ENCODE measurements around the gene NAALADL2.
A peak's percentile ranks its signal among the peaks of the same experiment; 100 is the strongest.

The NAALADL2 gene

DNA sequence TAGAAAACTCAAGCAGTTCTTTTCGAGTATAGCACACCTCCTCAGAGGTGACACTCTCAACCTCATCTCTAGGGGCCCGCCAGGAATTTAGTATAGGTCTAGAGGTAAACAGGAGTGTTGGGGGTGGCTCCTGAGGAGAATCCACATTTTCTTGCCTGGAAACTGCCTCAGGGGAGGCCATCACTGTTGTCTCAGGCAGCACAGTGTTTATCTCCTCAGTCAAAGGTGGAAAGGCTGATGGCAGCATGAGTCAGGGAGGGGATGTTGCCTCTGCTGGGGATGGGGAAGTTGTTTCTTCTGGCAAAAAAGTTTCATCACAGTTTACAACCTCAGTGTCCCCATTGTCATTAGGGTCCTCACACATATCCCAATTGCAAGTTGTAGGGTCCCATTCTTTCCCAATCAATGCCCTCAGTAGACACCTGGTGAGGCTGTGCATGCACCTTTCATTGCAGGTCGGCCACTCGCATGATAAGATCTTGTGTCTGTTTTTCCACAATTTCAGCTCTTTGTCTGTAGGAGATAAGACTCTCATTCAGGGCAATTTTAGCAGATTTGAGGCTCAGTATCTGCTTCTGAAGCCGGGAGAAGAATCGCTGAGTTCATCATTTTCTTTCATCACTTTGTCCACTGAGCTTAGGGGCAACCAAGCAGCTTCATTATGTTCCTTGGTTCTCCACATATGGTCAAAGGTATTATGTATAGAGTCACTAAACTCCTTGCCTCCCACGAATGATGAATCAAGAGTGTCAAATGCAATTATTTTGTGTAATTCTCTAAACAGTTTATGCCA, 25.8 kb downstream of the NAALADL2 start:
- TF ChIP-seq ZFX (IDR thresholded peaks at IDR 0.05; ENCODE audit: borderline replicate concordance) = no peak
- TF ChIP-seq, protein P1, sequence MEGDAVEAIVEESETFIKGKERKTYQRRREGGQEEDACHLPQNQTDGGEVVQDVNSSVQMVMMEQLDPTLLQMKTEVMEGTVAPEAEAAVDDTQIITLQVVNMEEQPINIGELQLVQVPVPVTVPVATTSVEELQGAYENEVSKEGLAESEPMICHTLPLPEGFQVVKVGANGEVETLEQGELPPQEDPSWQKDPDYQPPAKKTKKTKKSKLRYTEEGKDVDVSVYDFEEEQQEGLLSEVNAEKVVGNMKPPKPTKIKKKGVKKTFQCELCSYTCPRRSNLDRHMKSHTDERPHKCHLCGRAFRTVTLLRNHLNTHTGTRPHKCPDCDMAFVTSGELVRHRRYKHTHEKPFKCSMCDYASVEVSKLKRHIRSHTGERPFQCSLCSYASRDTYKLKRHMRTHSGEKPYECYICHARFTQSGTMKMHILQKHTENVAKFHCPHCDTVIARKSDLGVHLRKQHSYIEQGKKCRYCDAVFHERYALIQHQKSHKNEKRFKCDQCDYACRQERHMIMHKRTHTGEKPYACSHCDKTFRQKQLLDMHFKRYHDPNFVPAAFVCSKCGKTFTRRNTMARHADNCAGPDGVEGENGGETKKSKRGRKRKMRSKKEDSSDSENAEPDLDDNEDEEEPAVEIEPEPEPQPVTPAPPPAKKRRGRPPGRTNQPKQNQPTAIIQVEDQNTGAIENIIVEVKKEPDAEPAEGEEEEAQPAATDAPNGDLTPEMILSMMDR (IDR thresholded peaks at IDR 0.05) = no peak

DNA sequence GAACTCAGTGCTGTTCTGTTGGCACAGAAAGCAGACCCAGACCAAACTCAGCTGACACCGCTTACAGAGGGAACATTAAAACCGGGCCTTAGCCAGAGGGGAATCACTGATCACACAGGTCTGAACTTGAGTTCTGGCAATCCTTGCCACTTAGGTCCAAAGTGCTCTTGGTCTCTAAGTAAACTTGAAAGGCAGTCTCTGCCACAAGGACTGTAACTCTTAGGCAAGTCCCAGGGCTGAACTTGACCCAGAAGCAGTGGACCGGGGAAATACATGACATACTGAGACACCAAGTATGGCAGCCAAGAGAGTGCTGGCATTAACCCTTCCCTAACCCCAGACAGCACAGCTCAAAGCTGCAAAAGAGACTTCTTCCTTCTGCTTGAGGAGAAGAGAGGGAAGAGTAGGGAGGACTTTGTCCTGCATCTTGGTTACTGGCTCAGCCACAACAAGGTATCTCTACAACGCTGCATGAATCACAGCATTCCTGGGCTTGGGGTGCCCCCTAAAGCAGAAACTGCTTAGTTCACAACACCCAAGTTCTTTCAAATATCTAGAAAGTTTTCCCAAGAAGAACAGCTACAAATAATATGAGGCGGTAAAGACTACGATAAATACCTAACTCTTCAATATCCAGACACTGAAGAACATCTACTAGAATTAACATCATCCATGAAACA, 32.5 kb downstream of the NAALADL2 start:
- TF ChIP-seq ZFX (IDR thresholded peaks at IDR 0.05; ENCODE audit: borderline replicate concordance) = no peak
- TF ChIP-seq, protein P1 (IDR thresholded peaks at IDR 0.05) = no peak
- no peak overlapping the region for H3K27ac ChIP-seq

More for the DNA sequence above, 25.8 kb downstream of the NAALADL2 start:
- no peak overlapping the region for H3K27ac ChIP-seq

DNA sequence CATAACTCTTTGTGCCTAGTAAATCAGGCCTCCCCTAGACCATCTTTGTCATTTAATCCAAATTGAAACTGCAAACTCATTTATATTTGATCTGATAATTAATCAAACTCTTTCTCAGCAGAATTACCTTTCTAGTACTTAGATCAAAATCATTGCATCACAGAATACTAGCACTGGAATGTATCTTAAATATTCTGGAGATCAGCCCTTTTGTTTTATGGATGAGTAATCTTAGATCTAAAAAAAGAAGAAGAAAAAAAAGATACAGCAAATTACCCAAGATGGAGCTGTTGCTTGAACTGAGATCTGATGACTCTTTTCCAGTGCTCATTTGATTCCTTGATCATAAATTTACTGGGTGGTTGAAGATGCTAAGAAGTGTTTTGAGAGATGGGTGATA, 47.9 kb downstream of the NAALADL2 start:
- TF ChIP-seq, protein P1 (IDR thresholded peaks at IDR 0.05) = no peak
- no peak for TF ChIP-seq ZFX (IDR thresholded peaks at IDR 0.05; ENCODE audit: borderline replicate concordance)
- no peak overlapping the region for H3K27ac ChIP-seq

DNA sequence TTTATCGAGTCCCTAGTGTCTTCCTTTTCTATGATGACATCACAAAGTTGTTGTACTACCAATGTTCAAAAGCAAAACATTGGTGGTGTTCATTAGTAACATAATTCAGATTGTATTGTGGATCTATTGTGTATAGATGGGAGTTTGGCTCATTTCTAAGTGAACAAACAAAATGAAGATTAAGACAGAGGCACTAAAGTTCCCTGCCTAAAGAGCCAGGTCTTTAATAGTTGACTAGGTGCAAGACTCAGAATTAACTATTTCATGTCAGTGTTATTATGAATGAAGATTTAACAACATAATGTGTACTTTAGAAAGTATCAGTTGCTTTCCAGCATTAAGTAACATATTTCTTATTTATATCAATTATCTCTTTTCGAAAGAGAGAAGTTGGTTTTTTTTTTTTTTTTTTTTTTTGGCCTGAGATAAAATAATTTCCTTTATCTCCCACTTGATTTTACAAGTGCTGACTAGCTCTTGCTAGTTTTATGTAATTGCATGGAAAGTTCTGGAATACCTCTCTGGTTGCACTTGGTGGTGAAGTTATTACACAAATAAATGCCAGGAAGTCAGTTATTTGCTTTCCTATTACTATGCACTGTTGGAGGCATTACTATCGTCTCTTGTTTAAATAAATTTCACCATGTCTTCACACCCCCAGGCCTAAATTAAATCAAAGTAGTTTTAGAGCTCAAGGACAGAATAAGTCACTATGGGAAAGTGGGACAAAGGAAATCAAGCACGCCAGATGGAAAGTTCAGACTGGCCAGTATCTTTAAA, 48.7 kb downstream of the NAALADL2 start:
- no peak overlapping the region for H3K27ac ChIP-seq
- no peak for TF ChIP-seq ZFX (IDR thresholded peaks at IDR 0.05; ENCODE audit: borderline replicate concordance)
- TF ChIP-seq, protein P1 (IDR thresholded peaks at IDR 0.05) = no peak

DNA sequence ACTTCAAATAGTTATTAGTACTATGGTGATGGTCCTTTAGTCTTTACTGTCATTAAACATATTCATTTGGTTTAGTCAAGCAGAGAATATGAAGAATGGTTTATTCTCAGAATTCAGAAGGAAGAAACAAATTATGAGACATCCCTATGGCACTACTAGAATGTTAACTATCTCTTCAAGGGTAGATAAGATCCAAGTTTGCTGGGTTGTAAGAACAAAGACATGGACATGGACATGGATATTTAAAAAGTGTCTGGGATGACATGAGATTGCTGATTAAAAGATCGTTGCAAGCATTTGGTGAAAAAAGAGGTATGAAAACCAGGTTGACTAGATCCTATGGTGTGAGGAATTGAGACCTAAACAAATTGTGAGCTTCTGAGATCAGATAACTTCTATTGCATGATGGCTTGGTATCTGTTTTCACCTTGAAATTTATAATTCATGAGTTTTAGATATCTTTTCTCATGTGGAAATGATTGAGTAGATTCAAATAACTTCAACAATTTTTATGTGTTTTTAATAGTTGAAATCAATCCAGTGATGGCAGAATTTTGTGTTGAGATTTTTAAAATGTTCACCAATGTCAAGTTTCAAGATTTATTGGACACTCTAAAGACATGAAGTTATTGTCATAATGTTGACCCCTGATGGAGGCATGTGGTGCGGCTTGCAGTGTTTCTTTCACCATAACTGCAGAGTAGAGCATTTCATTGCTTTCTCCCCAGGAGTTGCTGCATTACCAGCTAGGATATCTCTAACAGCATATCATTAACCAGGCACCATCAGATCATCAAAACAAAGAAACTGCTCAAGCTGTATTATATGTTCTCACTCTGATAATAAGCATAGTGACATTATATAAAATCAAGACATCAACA, 72.6 kb downstream of the NAALADL2 start:
- TF ChIP-seq ZFX (IDR thresholded peaks at IDR 0.05; ENCODE audit: borderline replicate concordance) = no peak
- TF ChIP-seq, protein P1 (IDR thresholded peaks at IDR 0.05) = no peak

DNA sequence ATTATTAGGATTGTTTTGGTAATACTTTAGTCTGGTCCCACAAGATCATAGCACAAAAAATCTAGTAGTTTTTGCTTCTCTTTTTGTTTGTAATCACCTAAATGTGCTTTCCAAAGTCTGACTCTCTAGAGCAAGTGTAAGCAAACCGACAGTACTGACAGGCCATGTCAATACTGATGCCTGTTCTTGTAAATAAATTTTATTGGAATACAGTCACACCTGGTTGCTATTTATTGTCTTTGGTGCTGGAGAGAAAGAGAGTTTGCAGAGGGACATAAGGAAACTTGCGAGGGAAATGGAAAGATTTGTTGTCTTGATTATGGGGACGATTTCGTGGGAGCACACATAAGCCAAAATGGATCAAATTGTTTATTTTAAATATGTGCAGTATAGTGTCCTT, 77.5 kb downstream of the NAALADL2 start:
- TF ChIP-seq ZFX (IDR thresholded peaks at IDR 0.05; ENCODE audit: borderline replicate concordance) = no peak
- TF ChIP-seq, protein P1 (IDR thresholded peaks at IDR 0.05) = no peak
- peak overlapping the region; percentile 83 for H3K27ac ChIP-seq

More for the DNA sequence above, 72.6 kb downstream of the NAALADL2 start:
- H3K27ac ChIP-seq = no peak overlapping the region
